Mammary epithelial cell (primary cell): ENCODE data around the gene THRA.

ENCODE experiments used
- EZH2 ChIP-seq: IDR thresholded peaks from 2 replicates; pipeline ENCODE4 v1.6.1; 2012; ENCODE audit warnings: low read length, inconsistent platforms, borderline replicate concordance
- TF ChIP-seq, protein P1 (sequence below), 2 donors: IDR thresholded peaks in 1 of 2; conservative IDR thresholded peaks in 1 of 2; 2 replicates each; pipeline ENCODE4 v1.5.1; 2011 to 2012; ENCODE audit warnings: inconsistent platforms in 2 of 2, low read length in 2 of 2, mild to moderate bottlenecking in 2 of 2, control low read depth in 1 of 2, low read depth in 1 of 2; ENCODE audit not compliant: insufficient read depth in 1 of 2; ENCODE audit errors: extremely low read depth in 1 of 2

DNA sequence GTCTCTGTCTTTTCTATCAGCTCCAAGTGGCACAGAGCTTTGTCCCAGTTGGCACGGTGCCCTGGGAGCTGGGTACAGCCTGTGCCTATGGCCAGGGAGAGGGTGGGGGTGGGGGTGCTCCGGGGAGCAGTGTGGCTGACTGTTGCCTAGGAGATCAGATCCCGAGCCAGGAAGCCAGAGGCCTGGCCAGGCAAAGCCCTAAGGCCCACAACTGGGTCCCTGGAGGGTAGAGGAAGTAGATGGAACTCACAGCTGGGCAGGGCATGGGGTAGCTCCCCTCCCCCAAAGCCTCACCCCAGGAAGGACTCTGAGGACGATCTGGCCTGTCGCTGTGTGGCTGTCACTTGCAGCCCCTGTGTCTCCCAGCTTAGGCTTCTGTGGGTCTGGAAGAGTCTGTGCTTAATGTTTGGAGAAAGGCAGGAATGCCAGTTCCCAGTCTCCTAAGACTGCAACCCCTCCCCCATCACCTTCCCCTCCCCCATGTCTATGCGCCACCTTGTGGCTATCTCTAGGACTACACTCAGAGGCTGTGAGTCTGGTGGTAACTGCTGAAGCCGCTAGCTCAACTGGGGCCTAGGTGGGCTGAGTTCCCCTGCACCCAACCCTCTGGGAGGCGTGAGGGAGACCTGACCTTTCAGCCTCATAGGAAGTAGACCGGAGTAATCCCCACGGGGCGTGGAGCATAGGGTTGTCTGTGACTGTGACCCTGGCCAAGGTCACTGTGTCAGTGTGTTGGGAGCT lies 12.6 kb downstream of the THRA start:
- TF ChIP-seq, protein P1, sequence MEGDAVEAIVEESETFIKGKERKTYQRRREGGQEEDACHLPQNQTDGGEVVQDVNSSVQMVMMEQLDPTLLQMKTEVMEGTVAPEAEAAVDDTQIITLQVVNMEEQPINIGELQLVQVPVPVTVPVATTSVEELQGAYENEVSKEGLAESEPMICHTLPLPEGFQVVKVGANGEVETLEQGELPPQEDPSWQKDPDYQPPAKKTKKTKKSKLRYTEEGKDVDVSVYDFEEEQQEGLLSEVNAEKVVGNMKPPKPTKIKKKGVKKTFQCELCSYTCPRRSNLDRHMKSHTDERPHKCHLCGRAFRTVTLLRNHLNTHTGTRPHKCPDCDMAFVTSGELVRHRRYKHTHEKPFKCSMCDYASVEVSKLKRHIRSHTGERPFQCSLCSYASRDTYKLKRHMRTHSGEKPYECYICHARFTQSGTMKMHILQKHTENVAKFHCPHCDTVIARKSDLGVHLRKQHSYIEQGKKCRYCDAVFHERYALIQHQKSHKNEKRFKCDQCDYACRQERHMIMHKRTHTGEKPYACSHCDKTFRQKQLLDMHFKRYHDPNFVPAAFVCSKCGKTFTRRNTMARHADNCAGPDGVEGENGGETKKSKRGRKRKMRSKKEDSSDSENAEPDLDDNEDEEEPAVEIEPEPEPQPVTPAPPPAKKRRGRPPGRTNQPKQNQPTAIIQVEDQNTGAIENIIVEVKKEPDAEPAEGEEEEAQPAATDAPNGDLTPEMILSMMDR (conservative IDR thresholded peaks at IDR 0.05 in 1 of 2, IDR thresholded peaks at IDR 0.05 in 1 of 2; ENCODE audit: extremely low read depth in 1 of 2, insufficient read depth in 1 of 2, low read depth in 1 of 2, low read length in 2 of 2) = peak; percentile 77 to 94
- no peak for TF ChIP-seq EZH2
